Keratinocyte (primary cell): Measurements from ENCODE around the gene CTRB1.

ENCODE experiments used
- CTCF ChIP-seq, 3 experiments: IDR thresholded peaks in 1 of 3; conservative IDR thresholded peaks in 1 of 3; optimal IDR thresholded peaks in 1 of 3; 2 replicates in 2 of 3; 3 replicates in 1 of 3; pipeline versions ENCODE3 to v1.5.1; 2011; ENCODE audit warnings: low read length in 3 of 3, mild to moderate bottlenecking in 3 of 3, moderate library complexity in 2 of 3, control low read depth in 1 of 3, inconsistent platforms in 1 of 3; ENCODE audit not compliant: insufficient read depth in 2 of 3; ENCODE audit errors: extremely low read depth in 1 of 3
- EZH2 ChIP-seq: IDR thresholded peaks from one replicate; pipeline ENCODE4 v1.6.1; 2012; ENCODE audit warnings: inconsistent platforms, mild to moderate bottlenecking, low read length, moderate library complexity

- TF ChIP-seq CTCF (optimal IDR thresholded peaks at IDR 0.05 in 1 of 3, IDR thresholded peaks at IDR 0.05 in 1 of 3, conservative IDR thresholded peaks at IDR 0.05 in 1 of 3; ENCODE audit: extremely low read depth in 1 of 3, insufficient read depth in 2 of 3, low read length in 3 of 3) (no peak), EZH2 (no peak)
These were observed 29.0 kb upstream of the CTRB1 start for GRCh38 chr16:75189638-75190245.
